Upper lobe of right lung (tissue), 1 donor: ENCODE data around the gene ETNK2. TPM values are rescaled to one million over a fixed set of nuclear protein-coding genes. Genes with fewer than 3 reads are reported as not detected.

Experiments used
- ATAC-seq: fragments of 200-7000 bp; cut with Tn5 transposase; one replicate; pipeline ENCODE4 v1.9.1; 2020; ENCODE audit warnings: mild to moderate bottlenecking, moderate library complexity
- DNase-seq: peaks from one replicate; pipeline ENCODE4 v3.0.0-alpha.2; 2020
- H3K27ac ChIP-seq: fragments of 200-600 bp; one replicate; pipeline ENCODE4 v1.8.0; 2022
- H3K27me3 ChIP-seq: fragments of 200-600 bp; one replicate; pipeline ENCODE4 v1.8.0; 2022; ENCODE audit warnings: mild to moderate bottlenecking
- H3K36me3 ChIP-seq: fragments of 200-600 bp; one replicate; pipeline ENCODE4 v1.8.0; 2022
- H3K4me1 ChIP-seq: fragments of 200-600 bp; one replicate; pipeline ENCODE4 v1.8.0; 2022
- H3K4me3 ChIP-seq: fragments of 200-600 bp; one replicate; pipeline ENCODE4 v1.8.0; 2022; ENCODE audit warnings: mild to moderate bottlenecking
- H3K9me3 ChIP-seq: fragments of 200-600 bp; one replicate; pipeline ENCODE4 v1.8.0; 2022
- CTCF ChIP-seq: fragments of 200-600 bp; IDR thresholded peaks from one replicate; pipeline ENCODE4 v1.8.0; 2022; ENCODE audit warnings: antibody characterized with exemption
- intact Hi-C: fragments of 100-400 bp; cut with DNase I; formaldehyde crosslinking; loops from one replicate; pipeline ENCODE4 v1.11.0; 2022
- total RNA-seq: library from RNA; stranded (reverse); fragmentation: NEBNext Ultra II Directional; extraction: Animal tissue kit (Norgen Biotek cat#: 25700); gene quantifications from one replicate; pipeline ENCODE4 v1.2.1, GENCODE V29; 2021
- donor health status: DM: no; HTN: yes; CAD: no; lungs with severe emphysema.

The ETNK2 gene
- total RNA-seq, 1 donor from 2014 or later = 3.6 TPM

DNA sequence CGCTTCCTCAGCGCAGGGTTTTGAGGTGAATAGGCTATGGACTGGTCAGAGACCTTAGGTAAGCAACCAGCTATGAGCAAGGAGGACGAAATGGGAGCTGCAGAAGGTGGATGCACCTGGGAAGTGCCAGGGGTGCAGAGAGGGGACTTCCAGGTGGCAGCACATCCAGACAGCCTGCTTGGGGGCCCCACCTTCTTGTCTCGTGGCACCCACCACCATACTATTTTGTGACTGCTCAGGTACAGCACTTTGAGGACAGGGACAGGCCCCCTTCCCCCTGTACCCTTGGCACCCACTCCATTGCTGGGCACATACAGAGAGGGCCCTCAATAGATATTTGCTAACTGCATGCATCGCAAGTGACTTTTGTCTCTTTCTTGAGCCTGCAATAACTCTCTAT, 45.2 kb upstream of the ETNK2 start:
- Histone ChIP-seq H3K9me3 (no peaks in the 10 kb centered on the region), H3K27ac (no peak overlapping the region), H3K4me3 (no peak overlapping the region), H3K27me3 (peaks cover 4% of the 10 kb centered on the region), H3K36me3 (no peaks in the 10 kb centered on the region), H3K4me1 (no peaks in the 10 kb centered on the region)
- DNase-seq (no peak), ATAC-seq (no peak)
- intact Hi-C loops = no loop called here
- no peak for TF ChIP-seq CTCF

- intact Hi-C loops = no loop called here
- no peak for TF ChIP-seq CTCF
Measured at GRCh38 chr1:204196068-204196795, 44.4 kb upstream of the ETNK2 start, which contains the start of gene KISS1. KISS1 (minus strand) TSS chr1:204196491; CDS start chr1:204192876, 3,615 bp downstream.

DNA sequence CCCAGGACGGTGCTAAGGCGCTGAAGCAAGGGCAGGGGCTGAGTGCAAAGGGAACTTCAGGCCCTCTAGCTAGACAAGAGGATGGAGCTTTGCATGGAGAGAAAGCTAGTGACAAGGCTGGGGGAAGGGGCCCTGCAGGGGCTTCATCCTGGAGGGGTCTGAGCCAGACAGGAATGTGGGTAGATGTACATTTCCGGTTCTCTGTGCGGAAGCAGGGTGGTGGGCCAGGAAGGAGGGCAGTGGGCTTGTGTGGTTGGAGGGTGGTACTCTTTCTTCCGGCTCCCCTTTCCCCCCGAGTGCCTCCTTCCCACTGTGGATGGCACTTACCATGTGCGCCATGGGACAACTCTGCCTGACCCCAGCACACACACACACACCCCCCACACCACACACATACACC, 42.9 kb upstream of the ETNK2 start:
- Histone ChIP-seq H3K27me3 (peaks cover 7% of the 10 kb centered on the region), H3K27ac (no peak overlapping the region), H3K36me3 (no peaks in the 10 kb centered on the region), H3K9me3 (no peaks in the 10 kb centered on the region), H3K4me3 (no peak overlapping the region), H3K4me1 (no peaks in the 10 kb centered on the region)
- no peak for TF ChIP-seq CTCF
- ATAC-seq (no peak), DNase-seq (no peak)
- intact Hi-C loops = no loop called here

More at GRCh38 chr1:204196068-204196795, 44.4 kb upstream of the ETNK2 start, which contains the start of gene KISS1:
- ATAC-seq (no peak), DNase-seq (no peak)
- Histone ChIP-seq H3K4me3 (no peak within 1 kb of the TSS), H3K36me3 (no peaks in the 10 kb centered on the region), H3K9me3 (no peaks in the 10 kb centered on the region), H3K27me3 (peaks cover 4% of the 10 kb centered on the region), H3K27ac (no peak within 1 kb of the TSS), H3K4me1 (no peaks in the 10 kb centered on the region)

- intact Hi-C loops = no loop called here
- no peak for DNase-seq
- H3K9me3 ChIP-seq = no peaks in the 10 kb centered on the region
- H3K4me3 ChIP-seq = no peak overlapping the region
- no peak overlapping the region for H3K27ac ChIP-seq
- no peaks in the 10 kb centered on the region for H3K36me3 ChIP-seq
- ATAC-seq = no peak
- H3K4me1 ChIP-seq = no peaks in the 10 kb centered on the region
- peaks cover 12% of the 10 kb centered on the region for H3K27me3 ChIP-seq
- no peak for TF ChIP-seq CTCF
Measured at GRCh38 chr1:204194080-204194479, 42.2 kb upstream of the ETNK2 start.

GRCh38 chr1:204192589-204193352, 40.9 kb upstream of the ETNK2 start:
- ATAC-seq (peak; percentile 22), DNase-seq (no peak)

More at GRCh38 chr1:204192589-204193352, 40.9 kb upstream of the ETNK2 start:
- H3K4me3 ChIP-seq = no peak overlapping the region
- H3K4me1 ChIP-seq = no peaks in the 10 kb centered on the region
- peaks cover 25% of the 10 kb centered on the region for H3K27me3 ChIP-seq
- no peaks in the 10 kb centered on the region for H3K36me3 ChIP-seq
- H3K9me3 ChIP-seq = no peaks in the 10 kb centered on the region
- intact Hi-C loops = no loop called here
- TF ChIP-seq CTCF = no peak
- H3K27ac ChIP-seq = no peak overlapping the region
